Tibial nerve (tissue), 4 donors: Measurements from ENCODE around the gene KRT2. TPM values are rescaled to one million over a fixed set of nuclear protein-coding genes. Genes with fewer than 3 reads are reported as not detected.

Experiments used
- DNase-seq, 2 donors: peaks; one replicate each; pipeline ENCODE4 v3.0.0-alpha.2; 2019; ENCODE audit warnings: low spot score in 2 of 2
- H3K27ac ChIP-seq, 4 donors: fragments of 200-600 bp; sonication (generic) in 3 of 4; one replicate each; pipeline ENCODE4 v1.5.1; 2017 to 2019; ENCODE audit warnings: mild to moderate bottlenecking in 1 of 4
- H3K27me3 ChIP-seq, 2 donors: fragments of 200-600 bp; sonication (generic) in 1 of 2; one replicate each; pipeline versions ENCODE4 v1.5.1 to v1.6.0; 2017 to 2019
- H3K36me3 ChIP-seq, 3 donors: fragments of 200-600 bp; sonication (generic); one replicate each; pipeline ENCODE4 v1.5.1; 2018 to 2019
- H3K4me1 ChIP-seq, 4 donors: fragments of 200-600 bp; sonication (generic) in 3 of 4; one replicate each; pipeline ENCODE4 v1.5.1; 2017 to 2019
- H3K4me3 ChIP-seq, 4 donors: fragments of 200-600 bp; sonication (generic) in 3 of 4; one replicate each; pipeline ENCODE4 v1.5.1; 2017 to 2019; ENCODE audit warnings: mild to moderate bottlenecking in 1 of 4, moderate library complexity in 1 of 4
- H3K9me3 ChIP-seq, 4 donors: fragments of 200-600 bp; sonication (generic) in 3 of 4; one replicate each; pipeline ENCODE4 v1.5.1; 2017 to 2019
- EP300 ChIP-seq, 2 donors: sonication (generic); formaldehyde crosslinking; IDR thresholded peaks; one replicate each; pipeline ENCODE4 v1.6.1; 2017; ENCODE audit warnings: antibody characterized with exemption in 2 of 2, mild to moderate bottlenecking in 1 of 2
- POLR2A ChIP-seq, 2 donors: fragments of 450-650 bp; IDR thresholded peaks; one replicate each; pipeline ENCODE4 v1.6.1; 2017; ENCODE audit warnings: antibody characterized with exemption in 2 of 2, mild to moderate bottlenecking in 2 of 2, moderate library complexity in 2 of 2
- WGBS, 2 donors: methylation state at CpG; one replicate each; pipeline ENCODE4 v1.1.5; 2018; 5-methylcytosine and 5-hydroxymethylcytosine counted together
- total RNA-seq, 4 donors: library from RNA; depleted of rRNA; stranded (reverse); fragments of >200 nt; gene quantifications; one replicate each; pipeline ENCODE4 v1.1.0, GENCODE V29; 2016
- TF ChIP-seq, protein P1 (sequence below), 5 experiments: fragments of 200-600 bp in 3 of 5; fragments of 450-650 bp in 2 of 5; sonication (generic) in 3 of 5; IDR thresholded peaks; one replicate each; pipeline ENCODE4 v1.5.1; 2016 to 2019; ENCODE audit warnings: antibody characterized with exemption in 5 of 5, mild to moderate bottlenecking in 3 of 5, moderate library complexity in 2 of 5

KRT2 gene
- total RNA-seq, 4 donors from 2014 or later, result not detected

DNA sequence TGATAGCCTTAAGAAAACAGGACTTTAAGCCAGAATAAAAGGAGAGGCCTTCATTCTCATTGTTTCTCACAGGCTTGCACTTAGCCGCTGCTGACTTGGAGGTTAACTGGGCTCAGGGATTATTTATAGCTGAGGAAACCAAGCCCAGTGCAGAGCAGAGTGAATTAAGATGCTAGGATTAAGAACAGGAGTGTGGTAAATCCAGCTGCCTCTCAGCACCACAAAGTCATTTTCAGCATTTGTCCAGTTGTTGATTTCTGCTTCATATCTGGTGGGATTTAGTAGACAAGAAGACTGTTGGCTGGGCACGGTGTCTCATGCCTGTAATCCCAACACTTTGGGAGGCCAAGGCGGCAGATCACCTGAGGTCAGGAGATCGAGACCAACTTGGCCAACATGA, 19.4 kb downstream of the KRT2 start:
- WGBS, 2 donors, result 77 to 80% methylated on average over 4 of the region's 4 CpGs
- Histone ChIP-seq H3K9me3 (no peaks in the 10 kb centered on the region), H3K27me3 (no peaks in the 10 kb centered on the region), H3K27ac (no peak overlapping the region), H3K4me1 (no peaks in the 10 kb centered on the region), H3K36me3 (no peaks in the 10 kb centered on the region), H3K4me3 (no peak overlapping the region)
- TF ChIP-seq EP300 (IDR thresholded peaks at IDR 0.05) (no peak), POLR2A (IDR thresholded peaks at IDR 0.05) (no peak)
- TF ChIP-seq, protein P1, sequence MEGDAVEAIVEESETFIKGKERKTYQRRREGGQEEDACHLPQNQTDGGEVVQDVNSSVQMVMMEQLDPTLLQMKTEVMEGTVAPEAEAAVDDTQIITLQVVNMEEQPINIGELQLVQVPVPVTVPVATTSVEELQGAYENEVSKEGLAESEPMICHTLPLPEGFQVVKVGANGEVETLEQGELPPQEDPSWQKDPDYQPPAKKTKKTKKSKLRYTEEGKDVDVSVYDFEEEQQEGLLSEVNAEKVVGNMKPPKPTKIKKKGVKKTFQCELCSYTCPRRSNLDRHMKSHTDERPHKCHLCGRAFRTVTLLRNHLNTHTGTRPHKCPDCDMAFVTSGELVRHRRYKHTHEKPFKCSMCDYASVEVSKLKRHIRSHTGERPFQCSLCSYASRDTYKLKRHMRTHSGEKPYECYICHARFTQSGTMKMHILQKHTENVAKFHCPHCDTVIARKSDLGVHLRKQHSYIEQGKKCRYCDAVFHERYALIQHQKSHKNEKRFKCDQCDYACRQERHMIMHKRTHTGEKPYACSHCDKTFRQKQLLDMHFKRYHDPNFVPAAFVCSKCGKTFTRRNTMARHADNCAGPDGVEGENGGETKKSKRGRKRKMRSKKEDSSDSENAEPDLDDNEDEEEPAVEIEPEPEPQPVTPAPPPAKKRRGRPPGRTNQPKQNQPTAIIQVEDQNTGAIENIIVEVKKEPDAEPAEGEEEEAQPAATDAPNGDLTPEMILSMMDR (IDR thresholded peaks at IDR 0.05), result no peak
- DNase-seq, result no peak

- Histone ChIP-seq H3K27ac (no peak overlapping the region), H3K27me3 (no peaks in the 10 kb centered on the region), H3K4me1 (no peaks in the 10 kb centered on the region), H3K9me3 (no peaks in the 10 kb centered on the region), H3K4me3 (no peak overlapping the region), H3K36me3 (no peaks in the 10 kb centered on the region)
- 82 to 88% methylated on average over 6 of the region's 6 CpGs for WGBS, 2 donors
- DNase-seq, result no peak
- no peak for TF ChIP-seq EP300 (IDR thresholded peaks at IDR 0.05)
- TF ChIP-seq, protein P1 (IDR thresholded peaks at IDR 0.05), result no peak
- no peak for TF ChIP-seq POLR2A (IDR thresholded peaks at IDR 0.05)
Measured at GRCh38 chr12:52631676-52632459, 20.1 kb downstream of the KRT2 start.

DNA sequence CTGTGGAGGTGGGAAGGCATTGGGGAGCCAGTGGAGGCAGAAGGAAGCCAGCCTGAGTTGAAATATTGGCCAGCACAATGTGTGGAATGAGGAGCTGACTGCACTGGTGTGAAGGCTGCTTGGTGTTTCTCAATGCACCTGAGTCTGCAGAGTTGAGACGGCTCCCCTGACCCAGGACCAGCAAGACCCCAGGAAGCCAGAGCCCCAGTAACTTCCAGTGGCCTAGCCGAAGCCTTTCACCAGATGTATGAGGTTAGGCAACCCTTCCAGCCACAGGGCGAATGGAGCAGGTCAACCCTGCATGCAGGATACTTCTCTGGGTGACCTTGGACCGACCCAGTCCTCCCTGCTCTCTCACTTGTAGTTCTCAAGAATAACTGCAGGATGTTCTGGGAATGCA, 20.7 kb downstream of the KRT2 start:
- H3K27me3 ChIP-seq, result no peaks in the 10 kb centered on the region
- H3K4me3 ChIP-seq, result no peak overlapping the region
- no peaks in the 10 kb centered on the region for H3K36me3 ChIP-seq
- H3K4me1 ChIP-seq, result no peaks in the 10 kb centered on the region
- TF ChIP-seq POLR2A (IDR thresholded peaks at IDR 0.05) (no peak), EP300 (IDR thresholded peaks at IDR 0.05) (no peak)
- TF ChIP-seq, protein P1 (IDR thresholded peaks at IDR 0.05), result no peak
- no peak for DNase-seq
- WGBS, 2 donors, result 47 to 65% methylated on average over 3 to 4 of the region's 4 CpGs
- H3K27ac ChIP-seq, result no peak overlapping the region
- no peaks in the 10 kb centered on the region for H3K9me3 ChIP-seq

GRCh38 chr12:52630599-52631200, 21.3 kb downstream of the KRT2 start:
- H3K9me3 ChIP-seq, result no peaks in the 10 kb centered on the region
- H3K4me1 ChIP-seq, result no peaks in the 10 kb centered on the region
- 54 to 66% methylated on average over 4 of the region's 4 CpGs for WGBS, 2 donors
- no peaks in the 10 kb centered on the region for H3K27me3 ChIP-seq
- no peaks in the 10 kb centered on the region for H3K36me3 ChIP-seq
- DNase-seq, result no peak
- TF ChIP-seq, protein P1 (IDR thresholded peaks at IDR 0.05), result no peak
- TF ChIP-seq POLR2A (IDR thresholded peaks at IDR 0.05) (no peak), EP300 (IDR thresholded peaks at IDR 0.05) (no peak)
- no peak overlapping the region for H3K4me3 ChIP-seq
- no peak overlapping the region for H3K27ac ChIP-seq

GRCh38 chr12:52630008-52630500, 22.0 kb downstream of the KRT2 start:
- Histone ChIP-seq H3K4me1 (no peaks in the 10 kb centered on the region), H3K9me3 (no peaks in the 10 kb centered on the region), H3K4me3 (no peak overlapping the region), H3K27ac (no peak overlapping the region), H3K36me3 (no peaks in the 10 kb centered on the region), H3K27me3 (no peaks in the 10 kb centered on the region)
- no peak for TF ChIP-seq POLR2A (IDR thresholded peaks at IDR 0.05)
- TF ChIP-seq EP300 (IDR thresholded peaks at IDR 0.05), result no peak
- TF ChIP-seq, protein P1 (IDR thresholded peaks at IDR 0.05), result no peak
- 59 to 67% methylated on average over 7 of the region's 7 CpGs for WGBS, 2 donors
- no peak for DNase-seq
